Measurements from ENCODE around the gene EFCAB6.
"Not testable (repeated sequence)": the region's sequence is repeated elsewhere in the genome, so short reads cannot be mapped to it uniquely, and the experiment has no call there.

The EFCAB6 gene

DNA sequence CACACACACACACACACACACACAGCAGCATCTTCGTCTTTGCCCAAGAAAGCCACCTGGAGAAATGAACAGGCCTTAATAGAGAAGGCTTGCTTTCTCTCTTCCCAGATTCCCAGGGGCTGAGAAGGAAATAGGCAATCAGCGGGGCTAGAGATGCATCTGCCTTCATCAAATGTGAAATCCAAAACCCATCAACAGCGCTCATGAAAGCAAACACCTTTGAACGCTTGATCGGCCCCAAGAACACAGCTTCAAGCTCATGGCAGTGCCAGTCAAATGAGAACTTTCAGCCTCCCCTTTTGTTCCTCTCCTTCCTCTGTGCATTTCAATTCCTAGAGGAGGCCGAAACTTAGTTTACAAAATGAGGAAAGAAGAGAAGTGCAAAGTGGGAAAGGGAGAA lies 122.7 kb downstream of the EFCAB6 start:
- no peak overlapping the region for H3K27ac Mint-ChIP-seq
- no peak overlapping the region for H3K4me3 Mint-ChIP-seq
- no peaks in the 10 kb centered on the region for H3K4me1 Mint-ChIP-seq (ENCODE audit: low read depth)
- no peaks in the 10 kb centered on the region for H3K9me3 Mint-ChIP-seq
- intact Hi-C loops (cut with micrococcal nuclease), result no loop called here
- H3K27me3 Mint-ChIP-seq, result peaks cover 8% of the 10 kb centered on the region
- H3K36me3 Mint-ChIP-seq (ENCODE audit: low read depth), result no peaks in the 10 kb centered on the region

DNA sequence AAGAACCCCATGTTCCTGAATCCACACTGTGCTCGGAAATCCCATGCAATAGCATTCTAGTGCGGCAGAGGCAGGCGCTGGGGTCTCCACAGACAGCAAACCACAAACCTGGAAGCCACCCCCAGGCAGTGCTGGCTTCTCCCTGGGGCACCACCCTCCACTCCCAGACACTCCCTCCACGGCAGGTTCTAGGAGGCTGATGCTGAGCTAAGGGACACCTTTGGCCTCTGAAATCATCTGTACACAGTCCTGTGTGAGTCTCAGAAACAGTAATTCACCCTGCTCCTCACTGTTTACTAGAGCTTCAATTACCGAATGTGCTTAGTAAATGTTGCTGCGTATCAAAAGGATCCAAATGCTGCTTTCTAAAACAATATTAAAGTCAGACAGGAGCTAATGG lies 129.3 kb downstream of the EFCAB6 start:
- Mint-ChIP-seq H3K4me3 (no peak overlapping the region), H3K36me3 (ENCODE audit: low read depth) (no peaks in the 10 kb centered on the region), H3K27ac (no peak overlapping the region), H3K27me3 (no peaks in the 10 kb centered on the region), H3K4me1 (ENCODE audit: low read depth) (no peaks in the 10 kb centered on the region), H3K9me3 (no peaks in the 10 kb centered on the region)
- intact Hi-C loops (cut with micrococcal nuclease), result no loop called here

GRCh38 chr22:43681731-43682360 lies 130.3 kb downstream of the EFCAB6 start:
- intact Hi-C loops (cut with micrococcal nuclease), result no loop called here
- no peak overlapping the region for H3K4me3 Mint-ChIP-seq

DNA sequence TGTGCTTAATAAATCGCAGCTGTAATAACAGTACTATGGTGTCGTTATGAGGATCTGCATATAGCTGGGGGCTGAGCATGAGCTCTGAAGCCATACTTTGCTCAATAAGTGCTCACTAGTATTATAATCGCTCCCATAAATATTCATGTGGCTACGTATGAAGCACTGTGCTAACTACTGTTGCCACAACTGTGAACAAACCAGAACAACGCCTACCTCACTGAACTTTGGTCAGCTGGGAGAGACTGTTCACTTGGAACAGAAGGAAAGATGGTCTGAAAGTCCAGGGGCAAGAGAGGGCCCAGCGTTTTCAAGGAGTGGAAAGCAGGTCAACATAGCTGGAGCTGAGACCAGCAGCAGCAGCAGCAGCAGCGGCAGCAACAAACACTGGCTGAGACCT lies 141.6 kb downstream of the EFCAB6 start:
- Mint-ChIP-seq H3K36me3 (ENCODE audit: low read depth) (no peaks in the 10 kb centered on the region), H3K4me3 (no peak overlapping the region), H3K9me3 (no peaks in the 10 kb centered on the region), H3K27me3 (no peaks in the 10 kb centered on the region), H3K27ac (no peak overlapping the region), H3K4me1 (ENCODE audit: low read depth) (no peaks in the 10 kb centered on the region)
- intact Hi-C loops (cut with micrococcal nuclease), result no loop called here

More at GRCh38 chr22:43681731-43682360, 130.3 kb downstream of the EFCAB6 start:
- Mint-ChIP-seq H3K27ac (no peak overlapping the region), H3K4me1 (ENCODE audit: low read depth) (no peaks in the 10 kb centered on the region), H3K36me3 (ENCODE audit: low read depth) (no peaks in the 10 kb centered on the region), H3K9me3 (no peaks in the 10 kb centered on the region), H3K27me3 (no peaks in the 10 kb centered on the region)

GRCh38 chr22:43669190-43669589 lies 142.9 kb downstream of the EFCAB6 start:
- Mint-ChIP-seq H3K4me3 (no peak overlapping the region), H3K9me3 (no peaks in the 10 kb centered on the region), H3K27ac (no peak overlapping the region), H3K36me3 (ENCODE audit: low read depth) (no peaks in the 10 kb centered on the region), H3K4me1 (ENCODE audit: low read depth) (no peaks in the 10 kb centered on the region), H3K27me3 (no peaks in the 10 kb centered on the region)
- intact Hi-C loops (cut with micrococcal nuclease), result no loop called here

DNA sequence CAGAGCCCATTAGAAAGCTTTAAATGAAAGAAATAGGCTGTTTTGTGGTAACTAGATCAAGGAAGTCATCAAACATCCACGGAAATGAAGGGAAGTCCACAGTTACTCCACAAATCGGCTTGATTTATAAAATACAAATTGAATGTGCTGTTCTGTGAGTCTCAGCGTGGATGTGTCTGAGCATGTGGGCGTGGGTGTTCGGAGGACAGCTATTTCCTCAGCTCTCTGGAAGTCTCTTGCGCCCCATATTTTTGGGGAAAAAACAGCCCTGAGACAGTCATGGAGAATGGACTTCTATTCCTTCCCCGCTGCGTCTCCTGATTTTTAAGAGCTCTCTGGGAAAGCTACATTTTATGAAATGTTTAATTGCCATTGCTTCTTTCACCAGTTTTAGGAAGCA lies 144.4 kb downstream of the EFCAB6 start:
- H3K4me1 Mint-ChIP-seq (ENCODE audit: low read depth), result no peaks in the 10 kb centered on the region
- no peaks in the 10 kb centered on the region for H3K36me3 Mint-ChIP-seq (ENCODE audit: low read depth)
- H3K4me3 Mint-ChIP-seq, result no peak overlapping the region
- intact Hi-C loops (cut with micrococcal nuclease), result no loop called here
- H3K27me3 Mint-ChIP-seq, result no peaks in the 10 kb centered on the region
- H3K27ac Mint-ChIP-seq, result no peak overlapping the region
- no peaks in the 10 kb centered on the region for H3K9me3 Mint-ChIP-seq

DNA sequence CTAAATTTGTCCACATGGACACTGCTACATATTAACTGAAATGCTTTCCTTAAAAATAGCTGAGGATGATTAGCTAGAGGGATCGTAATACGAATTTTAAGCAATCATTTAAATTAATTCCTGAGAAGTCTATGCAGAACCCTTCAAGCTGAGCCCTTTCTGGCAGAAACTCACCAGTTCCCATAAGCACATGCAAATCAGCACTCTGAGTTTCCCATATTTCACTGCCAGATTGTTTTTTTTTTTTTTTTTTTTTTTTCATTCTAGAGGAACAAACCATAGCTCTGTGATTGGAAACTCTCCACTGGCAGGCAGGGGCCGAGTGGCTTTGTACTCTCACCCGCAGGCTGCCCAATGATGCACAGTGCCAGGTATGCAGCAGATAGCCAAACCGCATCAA lies 145.6 kb downstream of the EFCAB6 start:
- Mint-ChIP-seq H3K36me3 (ENCODE audit: low read depth) (no peaks in the 10 kb centered on the region), H3K27me3 (no peaks in the 10 kb centered on the region), H3K27ac (no peak overlapping the region)

DNA sequence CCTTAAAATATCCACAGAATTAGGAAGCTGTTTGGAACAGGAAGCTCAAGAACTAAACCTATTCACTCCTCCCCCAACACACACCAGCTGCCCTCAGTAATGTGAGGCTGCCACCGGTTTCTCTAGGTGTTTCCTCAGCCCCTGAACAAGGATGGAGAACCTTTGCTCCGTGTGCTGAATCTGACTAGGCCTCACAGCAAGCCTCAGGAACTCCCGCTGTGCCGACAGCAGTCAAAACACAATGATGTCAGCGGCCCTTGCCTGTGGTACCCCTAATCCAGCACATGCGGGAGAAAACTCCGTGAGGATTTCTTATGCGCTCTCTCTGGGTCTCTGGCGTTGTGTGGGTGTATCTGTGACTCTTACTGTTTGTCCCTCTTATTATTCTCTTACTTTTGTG lies 153.3 kb downstream of the EFCAB6 start:
- Mint-ChIP-seq H3K4me1 (ENCODE audit: low read depth) (no peaks in the 10 kb centered on the region), H3K27me3 (no peaks in the 10 kb centered on the region), H3K9me3 (no peaks in the 10 kb centered on the region), H3K36me3 (ENCODE audit: low read depth) (no peaks in the 10 kb centered on the region), H3K27ac (no peak overlapping the region), H3K4me3 (no peak overlapping the region)
- intact Hi-C loops (cut with micrococcal nuclease), result no loop called here

More for the DNA sequence above, 145.6 kb downstream of the EFCAB6 start:
- no peak overlapping the region for H3K4me3 Mint-ChIP-seq
- H3K4me1 Mint-ChIP-seq (ENCODE audit: low read depth), result no peaks in the 10 kb centered on the region
- intact Hi-C loops (cut with micrococcal nuclease), result no loop called here
- H3K9me3 Mint-ChIP-seq, result no peaks in the 10 kb centered on the region

GRCh38 chr22:43656581-43656980 lies 155.5 kb downstream of the EFCAB6 start:
- intact Hi-C loops (cut with micrococcal nuclease); H3K4me3 Mint-ChIP-seq; H3K27me3 Mint-ChIP-seq; H3K36me3 Mint-ChIP-seq (ENCODE audit: low read depth); H3K27ac Mint-ChIP-seq; H3K4me1 Mint-ChIP-seq (ENCODE audit: low read depth): not testable (repeated sequence)
- peaks cover 18% of the 10 kb centered on the region for H3K9me3 Mint-ChIP-seq

DNA sequence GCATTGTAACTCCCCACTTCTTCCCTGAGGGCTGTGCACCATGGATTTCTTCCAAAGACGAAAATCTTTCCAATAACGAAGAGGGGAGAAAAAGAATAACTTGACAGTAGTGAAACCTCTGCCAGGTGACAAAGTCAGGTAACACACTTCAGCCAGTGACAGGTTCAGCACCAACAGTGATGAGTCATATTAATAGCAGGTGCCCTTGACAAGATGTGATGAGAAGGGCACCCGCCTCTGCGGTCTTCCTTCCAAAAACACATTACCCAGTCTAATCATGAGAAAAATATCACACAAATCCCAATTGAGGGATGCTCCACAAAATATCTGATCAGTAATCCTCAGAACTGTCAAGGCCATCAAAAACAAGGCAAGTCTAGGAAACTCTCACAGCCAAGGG lies 157.8 kb downstream of the EFCAB6 start:
- H3K27me3 Mint-ChIP-seq, result peaks cover 1% of the 10 kb centered on the region

DNA sequence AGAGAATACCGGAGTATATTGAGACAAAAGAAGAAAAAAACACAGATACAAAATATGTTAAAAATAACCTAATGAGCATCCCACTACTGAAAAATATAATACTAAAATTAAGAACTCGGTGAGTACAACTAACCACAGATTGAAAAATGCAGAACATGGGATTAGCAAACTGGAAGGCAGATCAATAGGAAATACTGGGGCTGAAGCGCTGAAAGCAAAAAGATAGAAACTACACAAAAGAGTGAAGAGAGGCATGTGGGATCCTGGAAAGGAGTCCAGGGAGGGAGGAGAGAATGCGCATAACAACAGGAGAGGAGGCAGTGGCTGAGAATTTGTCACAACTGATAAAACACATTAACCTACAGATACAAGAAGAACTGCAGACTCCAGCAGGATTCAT lies 159.3 kb downstream of the EFCAB6 start:
- intact Hi-C loops (cut with micrococcal nuclease), result no loop called here
- Mint-ChIP-seq H3K27ac (no peak overlapping the region), H3K4me3 (no peak overlapping the region), H3K9me3 (peaks cover 18% of the 10 kb centered on the region), H3K4me1 (ENCODE audit: low read depth) (no peaks in the 10 kb centered on the region), H3K27me3 (peaks cover 3% of the 10 kb centered on the region), H3K36me3 (ENCODE audit: low read depth) (no peaks in the 10 kb centered on the region)

More for the DNA sequence above, 157.8 kb downstream of the EFCAB6 start:
- H3K27ac Mint-ChIP-seq, result no peak overlapping the region
- no peaks in the 10 kb centered on the region for H3K36me3 Mint-ChIP-seq (ENCODE audit: low read depth)
- peaks cover 18% of the 10 kb centered on the region for H3K9me3 Mint-ChIP-seq
- H3K4me3 Mint-ChIP-seq, result no peak overlapping the region
- intact Hi-C loops (cut with micrococcal nuclease), result no loop called here
- no peaks in the 10 kb centered on the region for H3K4me1 Mint-ChIP-seq (ENCODE audit: low read depth)

DNA sequence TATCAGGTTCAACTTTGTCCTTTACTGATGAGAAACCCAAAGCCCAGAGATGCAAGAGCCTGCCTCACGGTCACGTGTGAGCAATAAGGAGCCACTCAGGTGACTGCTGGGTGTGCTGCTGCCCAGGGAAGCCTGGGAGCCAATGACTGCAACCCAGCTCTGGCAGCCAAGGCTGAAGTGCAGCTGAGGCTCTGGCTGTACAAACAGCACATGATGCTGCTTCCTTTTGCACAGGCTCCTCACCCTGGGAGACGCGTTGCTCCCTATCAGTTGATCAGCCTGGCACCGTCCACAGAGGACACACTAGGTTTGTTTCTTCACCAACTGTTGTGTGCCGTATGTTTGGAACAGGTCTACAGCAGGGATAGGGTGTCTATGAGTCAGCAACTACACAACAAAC lies 168.7 kb downstream of the EFCAB6 start:
- Mint-ChIP-seq H3K27me3 (peaks cover 9% of the 10 kb centered on the region), H3K9me3 (peaks cover 14% of the 10 kb centered on the region), H3K4me1 (ENCODE audit: low read depth) (no peaks in the 10 kb centered on the region), H3K36me3 (ENCODE audit: low read depth) (no peaks in the 10 kb centered on the region), H3K4me3 (no peak overlapping the region), H3K27ac (no peak overlapping the region)
- intact Hi-C loops (cut with micrococcal nuclease), result no loop called here

- peaks cover 14% of the 10 kb centered on the region for H3K9me3 Mint-ChIP-seq
- no peak overlapping the region for H3K4me3 Mint-ChIP-seq
- H3K4me1 Mint-ChIP-seq (ENCODE audit: low read depth), result no peaks in the 10 kb centered on the region
- H3K27me3 Mint-ChIP-seq, result peaks cover 9% of the 10 kb centered on the region
- no peak overlapping the region for H3K27ac Mint-ChIP-seq
- H3K36me3 Mint-ChIP-seq (ENCODE audit: low read depth), result no peaks in the 10 kb centered on the region
- intact Hi-C loops (cut with micrococcal nuclease), result no loop called here
These were observed 169.5 kb downstream of the EFCAB6 start for GRCh38 chr22:43642319-43643206.

GRCh38 chr22:43639228-43639948 lies 172.7 kb downstream of the EFCAB6 start:
- H3K9me3 Mint-ChIP-seq, result peaks cover 14% of the 10 kb centered on the region
- no peaks in the 10 kb centered on the region for H3K4me1 Mint-ChIP-seq (ENCODE audit: low read depth)
- H3K36me3 Mint-ChIP-seq (ENCODE audit: low read depth), result no peaks in the 10 kb centered on the region
- H3K27ac Mint-ChIP-seq, result no peak overlapping the region
- no peak overlapping the region for H3K4me3 Mint-ChIP-seq
- intact Hi-C loops (cut with micrococcal nuclease), result no loop called here
- peaks cover 9% of the 10 kb centered on the region for H3K27me3 Mint-ChIP-seq
